Measurements from ENCODE around the gene ASIC3.

ASIC3 gene

GRCh38 chr7:151099486-151100211 lies 51.3 kb downstream of the ASIC3 start:
- H3K36me3 ChIP-seq (ENCODE audit: control insufficient read depth, insufficient read depth, low read length): peaks cover 68% of the 10 kb centered on the region
- WGBS, 2 experiments (ENCODE audit: insufficient coverage in 2 of 2): 96% methylated on average over 12 to 18 of the region's 20 CpGs
- no peak overlapping the region for H3K27ac ChIP-seq (ENCODE audit: low read depth, low read length, severe bottlenecking)
- H3K4me3 ChIP-seq (ENCODE audit: extremely low read depth, insufficient read depth, low read length, poor library complexity, severe bottlenecking): no peak overlapping the region
- peaks cover 21% of the 10 kb centered on the region for H3K4me1 ChIP-seq (ENCODE audit: control insufficient read depth, insufficient read depth, low read length, poor library complexity, severe bottlenecking)
- H3K9me3 ChIP-seq (ENCODE audit: control insufficient read depth, low read length): no peaks in the 10 kb centered on the region

GRCh38 chr7:151100921-151101320 lies 52.6 kb downstream of the ASIC3 start:
- 94 to 97% methylated on average over 9 of the region's 10 CpGs for WGBS, 2 experiments (ENCODE audit: insufficient coverage in 2 of 2)
- Histone ChIP-seq H3K4me3 (ENCODE audit: extremely low read depth, insufficient read depth, low read length, poor library complexity, severe bottlenecking) (no peak overlapping the region), H3K9me3 (ENCODE audit: control insufficient read depth, low read length) (no peaks in the 10 kb centered on the region), H3K27ac (ENCODE audit: low read depth, low read length, severe bottlenecking) (no peak overlapping the region), H3K4me1 (ENCODE audit: control insufficient read depth, insufficient read depth, low read length, poor library complexity, severe bottlenecking) (peaks cover 19% of the 10 kb centered on the region), H3K36me3 (ENCODE audit: control insufficient read depth, insufficient read depth, low read length) (peaks cover 62% of the 10 kb centered on the region)

GRCh38 chr7:151101621-151102396 lies 53.5 kb downstream of the ASIC3 start:
- 82 to 90% methylated on average over 18 to 24 of the region's 24 CpGs for WGBS, 2 experiments (ENCODE audit: insufficient coverage in 2 of 2)
- Histone ChIP-seq H3K27ac (ENCODE audit: low read depth, low read length, severe bottlenecking) (no peak overlapping the region), H3K9me3 (ENCODE audit: control insufficient read depth, low read length) (no peaks in the 10 kb centered on the region), H3K4me1 (ENCODE audit: control insufficient read depth, insufficient read depth, low read length, poor library complexity, severe bottlenecking) (peaks cover 19% of the 10 kb centered on the region), H3K4me3 (ENCODE audit: extremely low read depth, insufficient read depth, low read length, poor library complexity, severe bottlenecking) (no peak overlapping the region), H3K36me3 (ENCODE audit: control insufficient read depth, insufficient read depth, low read length) (peaks cover 53% of the 10 kb centered on the region)
